ENCODE measurements around the gene SSTR3.

The SSTR3 gene

GRCh38 chr22:37163575-37164504, 48.4 kb downstream of the SSTR3 start:
- DNase-seq, result no peak

GRCh38 chr22:37163096-37163489, 49.2 kb downstream of the SSTR3 start:
- no peak for DNase-seq

GRCh38 chr22:37162221-37163095, 49.8 kb downstream of the SSTR3 start:
- DNase-seq, result peak; percentile 47

GRCh38 chr22:37161443-37161842, 50.8 kb downstream of the SSTR3 start:
- DNase-seq, result no peak

GRCh38 chr22:37160027-37160426, 52.2 kb downstream of the SSTR3 start:
- DNase-seq, result no peak

GRCh38 chr22:37158963-37159290, 53.4 kb downstream of the SSTR3 start:
- no peak for DNase-seq

GRCh38 chr22:37157516-37158285, 54.6 kb downstream of the SSTR3 start:
- no peak for DNase-seq

- no peak for DNase-seq
Observed at GRCh38 chr22:37156686-37157435, 55.4 kb downstream of the SSTR3 start.

GRCh38 chr22:37155971-37156370, 56.3 kb downstream of the SSTR3 start:
- no peak for DNase-seq

GRCh38 chr22:37154925-37155712, 57.2 kb downstream of the SSTR3 start:
- no peak for DNase-seq

All from activated CD4-positive, alpha-beta T cell treated with anti-CD3 and anti-CD28 coated beads for 1 hour (primary cell).